NOMO-1 treated with DMSO at 0.1 percent for 48 hours (cell line): ENCODE results near the gene RNASEH2C.
"Not testable (repeated sequence)": the region's sequence is repeated elsewhere in the genome, so short reads cannot be mapped to it uniquely, and the experiment has no call there.

Experiments used
- DNase-seq: peaks from one replicate; lab custom pipeline; 2025; ENCODE audit not compliant: unreplicated experiment; lab: John Stamatoyannopoulos, UW

RNASEH2C gene

GRCh38 chr11:65717906-65718305 is 2.7 kb downstream of the RNASEH2C start:
- no peak for DNase-seq

- DNase-seq = no peak
These were observed 3.7 kb downstream of the RNASEH2C start for GRCh38 chr11:65716774-65717405.

GRCh38 chr11:65716302-65716701 is 4.3 kb downstream of the RNASEH2C start:
- no peak for DNase-seq

DNA sequence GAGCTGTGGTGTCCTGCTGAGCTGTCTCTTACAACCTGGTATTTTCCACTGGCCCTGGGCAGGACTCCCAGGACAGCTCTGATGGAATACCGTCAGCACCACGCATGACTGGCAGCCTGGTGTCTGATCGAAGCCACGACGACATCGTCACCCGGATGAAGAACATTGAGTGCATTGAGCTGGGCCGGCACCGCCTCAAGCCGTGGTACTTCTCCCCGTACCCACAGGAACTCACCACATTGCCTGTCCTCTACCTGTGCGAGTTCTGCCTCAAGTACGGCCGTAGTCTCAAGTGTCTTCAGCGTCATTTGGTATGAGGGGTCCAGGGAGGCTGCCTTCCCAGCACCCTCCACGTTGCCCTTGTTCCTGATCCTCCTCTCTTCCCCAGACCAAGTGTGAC is 6.2 kb downstream of the RNASEH2C start:
- no peak for DNase-seq

DNA sequence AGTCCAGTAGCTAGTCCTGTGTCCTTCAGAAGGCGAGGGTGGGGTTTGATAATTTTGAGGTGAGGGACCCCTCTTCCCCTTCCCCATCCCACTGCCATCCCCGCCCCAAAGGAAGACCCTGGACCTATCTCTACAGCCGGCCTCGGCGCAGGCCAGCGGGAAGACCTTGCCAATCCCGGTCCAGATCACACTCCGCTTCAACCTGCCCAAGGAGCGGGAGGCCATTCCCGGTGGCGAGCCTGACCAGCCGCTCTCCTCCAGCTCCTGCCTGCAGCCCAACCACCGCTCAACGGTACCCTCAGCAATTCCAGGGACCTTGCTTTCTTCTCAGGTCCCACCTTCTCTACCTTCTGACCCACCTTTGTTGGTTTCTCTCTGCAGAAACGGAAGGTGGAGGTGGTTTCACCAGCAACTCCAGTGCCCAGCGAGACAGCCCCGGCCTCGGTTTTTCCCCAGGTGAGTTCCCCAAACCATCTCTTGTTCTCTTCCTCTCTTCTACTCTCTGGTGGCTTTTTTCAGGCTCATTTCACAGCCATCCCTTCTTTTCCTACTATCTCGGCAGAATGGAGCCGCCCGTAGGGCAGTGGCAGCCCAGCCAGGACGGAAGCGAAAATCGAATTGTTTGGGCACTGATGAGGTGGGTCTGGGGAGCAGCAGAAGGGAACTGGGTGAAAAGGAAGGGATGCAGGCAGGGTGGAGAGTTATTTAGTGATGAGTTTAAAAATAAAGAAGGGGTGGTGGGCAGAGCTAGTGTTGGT is 7.2 kb downstream of the RNASEH2C start:
- no peak for DNase-seq

DNA sequence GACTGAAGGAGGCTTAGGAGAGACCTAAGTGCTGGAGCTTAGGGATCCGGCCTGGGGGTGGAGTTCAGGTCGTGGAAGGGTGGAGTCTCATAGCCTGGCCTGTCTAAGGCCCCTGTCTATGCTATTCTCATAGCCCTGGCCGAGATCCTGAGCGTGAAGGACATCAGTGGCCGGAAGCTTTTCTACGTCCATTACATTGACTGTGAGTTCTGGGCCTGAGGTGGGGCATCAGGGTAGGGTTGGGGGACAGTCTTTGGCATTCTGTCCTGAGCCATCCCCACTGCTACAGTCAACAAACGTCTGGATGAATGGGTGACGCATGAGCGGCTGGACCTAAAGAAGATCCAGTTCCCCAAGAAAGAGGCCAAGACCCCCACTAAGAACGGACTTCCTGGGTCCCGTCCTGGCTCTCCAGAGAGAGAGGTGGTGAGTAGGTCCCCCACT is 7.9 kb downstream of the RNASEH2C start:
- DNase-seq = no peak

DNA sequence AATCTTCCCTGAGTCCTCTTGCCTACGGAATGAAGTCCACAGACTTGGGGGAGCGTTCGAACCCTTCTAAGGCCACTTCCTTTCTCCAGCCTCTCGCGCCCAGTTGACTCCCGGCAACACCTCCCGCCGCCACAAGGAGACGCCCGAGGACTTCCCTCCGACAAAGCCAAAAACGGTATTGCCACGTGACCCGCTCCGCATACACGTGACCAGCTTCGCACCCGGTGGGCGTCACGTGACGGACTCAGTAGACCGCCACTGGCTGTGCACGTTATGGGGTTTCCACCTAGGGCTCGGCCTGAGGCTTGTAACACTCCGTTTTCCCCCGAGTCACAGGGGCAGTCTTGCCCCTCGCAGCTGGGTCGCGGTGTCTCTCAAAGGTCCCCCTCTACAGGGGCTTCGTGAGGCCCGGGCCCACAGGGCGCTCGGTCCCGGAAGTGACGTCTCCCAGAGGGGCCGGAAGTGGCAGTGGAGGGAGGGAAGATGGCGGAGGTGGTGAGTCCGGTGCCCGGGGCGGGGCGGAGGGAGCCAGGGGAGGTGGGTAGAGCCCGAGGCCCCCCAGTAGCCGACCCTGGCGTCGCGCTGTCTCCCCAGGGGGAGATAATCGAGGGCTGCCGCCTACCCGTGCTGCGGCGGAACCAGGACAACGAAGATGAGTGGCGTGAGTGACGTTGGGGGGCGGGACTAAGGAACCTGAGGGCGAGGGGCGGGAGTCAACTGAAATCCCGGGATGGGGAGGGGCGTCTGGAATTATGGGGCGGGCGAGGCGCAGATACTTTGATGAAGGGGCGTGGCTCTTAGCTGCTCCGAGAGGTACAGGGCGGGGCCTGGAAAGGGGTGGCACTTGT is 8.6 kb downstream of the RNASEH2C start, which contains the start of gene KAT5:
KAT5 (plus strand) TSS at position 468 of the 848 bp plus-strand sequence; CDS start at position 484, 16 bp downstream.
- peak; percentile 98 for DNase-seq

DNA sequence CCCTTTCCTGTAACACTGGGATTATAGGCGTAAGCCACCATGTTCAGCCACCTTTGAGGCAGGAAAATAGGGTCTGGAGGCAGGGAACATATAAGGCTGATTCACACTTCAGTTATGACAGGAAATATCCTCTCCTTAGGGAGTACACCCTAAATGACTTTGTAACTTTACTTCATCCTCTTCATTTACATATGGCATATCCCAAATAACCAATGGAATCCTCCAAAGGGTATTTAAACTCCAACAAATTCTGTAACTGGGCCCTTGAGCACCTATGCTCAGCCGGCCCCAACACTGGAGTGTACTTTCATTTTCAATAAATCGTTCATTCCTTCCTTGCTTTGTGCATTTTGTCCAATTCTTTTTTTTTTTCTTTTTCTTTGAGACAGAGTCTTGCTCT is 10.2 kb downstream of the RNASEH2C start:
- no peak for DNase-seq

GRCh38 chr11:65709661-65710060 is 10.9 kb downstream of the RNASEH2C start:
- DNase-seq = no peak

- no peak for DNase-seq
These were observed 12.1 kb downstream of the RNASEH2C start for GRCh38 chr11:65708451-65708850.

- not testable (repeated sequence) for DNase-seq
These were observed 13.6 kb downstream of the RNASEH2C start for GRCh38 chr11:65707002-65707401.

- DNase-seq = peak; percentile 43
These were observed 14.3 kb downstream of the RNASEH2C start for GRCh38 chr11:65706303-65706763.

DNA sequence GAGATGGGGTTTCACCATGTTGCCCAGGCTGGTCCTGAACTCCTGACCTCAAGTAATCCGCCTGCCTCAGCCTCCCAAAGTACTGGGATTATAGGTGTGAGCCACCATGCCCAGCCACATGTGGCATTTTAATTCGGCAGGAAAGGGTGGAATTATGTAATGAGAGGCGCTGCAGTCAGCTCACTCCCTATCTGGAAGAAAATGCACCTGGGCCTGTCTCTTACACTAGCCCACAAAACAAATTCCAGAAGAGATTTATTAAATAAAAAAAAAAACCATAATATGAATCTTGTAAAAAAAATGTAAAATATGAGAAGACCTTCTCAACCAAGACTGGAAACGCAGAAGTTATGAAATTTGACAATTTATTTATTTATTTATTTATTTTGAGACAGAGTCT is 16.8 kb downstream of the RNASEH2C start:
- DNase-seq = no peak

DNA sequence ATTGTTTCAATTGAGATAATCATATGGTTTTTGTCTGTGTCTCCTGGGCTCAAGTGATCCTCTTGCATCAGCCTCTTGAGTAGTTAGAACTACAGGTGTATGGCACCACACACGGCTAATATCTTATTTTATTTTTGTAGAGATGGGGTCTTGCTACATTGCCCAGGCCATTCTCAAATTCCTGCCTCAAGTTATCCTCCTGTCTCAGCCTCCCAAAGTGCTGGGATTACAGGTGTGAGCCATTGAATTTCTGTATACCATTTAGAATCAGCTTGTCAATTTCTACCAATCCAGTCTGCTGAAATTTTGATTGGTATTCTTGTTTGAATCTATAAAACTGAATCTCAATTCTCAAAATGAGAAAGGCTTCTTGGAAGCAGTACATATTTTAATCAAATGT is 18.9 kb downstream of the RNASEH2C start:
- no peak for DNase-seq

DNA sequence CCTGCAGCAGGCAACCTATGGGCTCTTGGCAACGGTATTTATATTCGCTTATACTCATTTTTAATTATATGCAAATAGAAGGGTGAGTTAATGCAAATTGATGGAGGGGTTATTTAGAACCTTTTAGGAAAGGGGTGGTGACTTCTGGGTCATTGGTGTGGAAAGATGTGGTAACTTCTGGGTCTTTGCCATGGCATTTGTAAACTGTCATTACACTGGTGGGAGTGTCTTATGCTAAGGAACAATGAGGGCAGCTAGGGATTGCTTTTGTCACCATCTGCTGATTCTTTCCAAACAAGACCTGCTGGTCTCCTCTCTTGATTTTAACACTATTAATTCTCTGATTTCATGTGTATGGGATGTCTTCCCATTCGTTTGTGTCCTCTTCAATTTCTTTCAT is 20.2 kb downstream of the RNASEH2C start:
- DNase-seq = peak; percentile 58

DNA sequence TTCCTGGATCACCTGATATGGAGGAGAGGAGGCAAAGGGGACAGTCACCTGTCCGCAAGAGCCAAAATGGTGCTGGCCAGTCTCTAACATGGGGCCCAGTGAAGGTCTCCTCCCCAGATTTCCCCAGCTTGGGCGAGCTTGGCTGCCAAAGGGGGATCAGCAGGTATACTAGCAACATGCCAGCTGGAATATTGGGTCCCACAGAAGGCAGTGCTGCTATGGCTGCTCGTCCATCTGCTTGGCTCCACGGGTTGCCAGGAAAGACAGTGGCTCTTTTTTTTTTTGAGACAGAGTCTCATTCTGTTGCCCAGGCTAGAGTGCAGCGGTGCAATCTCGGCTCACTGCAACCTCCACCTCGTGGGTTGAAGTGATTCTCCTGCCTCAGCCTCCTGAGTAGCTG is 21.3 kb downstream of the RNASEH2C start:
- no peak for DNase-seq

GRCh38 chr11:65698205-65698604 is 22.4 kb downstream of the RNASEH2C start:
- DNase-seq = no peak

GRCh38 chr11:65696802-65697552 is 23.6 kb downstream of the RNASEH2C start:
- no peak for DNase-seq

DNA sequence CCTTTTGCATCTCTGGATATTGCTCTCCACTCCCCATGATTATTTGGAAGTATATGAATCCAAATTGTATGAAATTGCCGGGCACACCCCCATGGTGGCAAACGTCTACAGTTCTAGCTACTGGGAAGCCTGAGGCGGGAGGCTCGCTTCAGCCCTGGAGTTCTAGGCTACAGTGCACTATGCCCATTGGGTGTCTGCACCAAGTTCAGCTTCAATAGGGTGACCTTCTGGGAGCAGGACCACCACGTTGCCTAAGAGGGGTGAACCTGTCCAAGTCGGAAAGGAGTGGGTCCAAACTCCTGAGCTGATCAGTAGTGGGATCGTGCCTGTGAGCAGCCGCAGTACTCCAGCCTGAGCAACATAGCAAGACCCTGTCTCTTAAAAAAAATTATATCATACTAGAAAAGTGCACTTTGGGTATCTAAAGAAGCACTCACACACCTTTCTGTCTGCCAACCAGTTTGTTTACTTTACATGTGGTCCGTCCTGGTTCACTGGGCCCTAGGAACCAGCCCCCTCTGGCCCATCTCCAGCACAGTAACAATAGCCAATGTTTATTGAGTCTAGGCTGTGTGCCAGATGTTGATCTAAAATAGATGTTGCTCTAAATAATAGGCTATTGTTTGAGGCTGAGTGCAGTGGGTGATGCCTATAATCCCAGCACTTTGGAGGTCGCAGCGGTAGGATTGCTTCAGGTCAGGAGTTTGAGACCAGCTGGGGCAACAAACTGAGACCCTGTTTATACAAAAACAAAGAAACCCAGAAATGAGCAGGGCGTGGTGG is 24.9 kb downstream of the RNASEH2C start:
- DNase-seq = no peak

DNA sequence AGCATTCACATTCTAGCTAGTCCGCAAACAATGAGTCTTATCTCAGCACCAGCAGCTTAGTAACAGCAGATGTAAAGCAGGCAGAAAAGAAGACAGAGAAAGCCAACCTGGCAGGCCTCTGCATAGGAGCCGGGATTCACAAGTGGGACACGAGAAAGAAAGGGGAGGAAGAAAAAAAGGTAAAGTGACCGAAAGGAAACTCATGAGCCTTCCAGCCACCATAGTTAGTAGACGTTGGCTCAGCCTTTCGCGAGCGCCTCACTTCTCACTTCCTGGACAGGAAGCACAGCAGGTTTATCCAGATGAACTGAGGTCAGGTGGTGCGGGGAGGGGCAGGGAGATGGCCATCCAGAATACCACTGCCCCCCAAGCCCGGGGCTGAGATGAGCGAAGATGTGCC is 28.2 kb downstream of the RNASEH2C start:
- no peak for DNase-seq
